Measurements from ENCODE around the gene ANKRD65.
"Not testable (repeated sequence)": the region's sequence is repeated elsewhere in the genome, so short reads cannot be mapped to it uniquely, and the experiment has no call there.

Gene ANKRD65

DNA sequence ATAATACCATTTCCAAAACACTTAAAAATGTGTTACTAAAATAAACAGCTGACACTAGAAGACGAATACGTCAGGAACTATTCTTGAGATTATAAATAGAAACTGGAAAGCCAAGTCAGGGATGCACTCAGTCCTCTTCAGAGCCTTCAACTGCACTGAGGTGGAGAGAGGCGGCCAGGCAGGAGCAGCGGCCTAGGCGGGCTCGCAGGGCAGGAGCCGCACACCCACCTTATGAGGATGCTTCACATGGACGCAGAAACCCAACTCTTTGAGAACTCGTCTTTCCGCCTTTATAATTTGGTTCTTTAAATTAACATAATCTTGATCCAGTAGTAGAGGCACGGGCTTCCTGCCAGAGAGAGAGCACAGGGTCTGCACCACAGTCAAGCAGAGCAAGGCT lies 25.9 kb downstream of the ANKRD65 start:
- Histone ChIP-seq H3K27ac (ENCODE audit: low read depth, low read length) (no peak overlapping the region), H3K4me1 (ENCODE audit: control insufficient read depth in 1 of 2, insufficient read depth in 2 of 2, low read length in 2 of 2) (peaks cover 14 to 16% of the 10 kb centered on the region in 2 donors), H3K27me3 (ENCODE audit: control insufficient read depth in 1 of 2, insufficient read depth in 2 of 2, low read length in 2 of 2) (no peaks in the 10 kb centered on the region), H3K4me3 (ENCODE audit: low read depth in 1 of 2, low read length in 2 of 2) (no peak overlapping the region), H3K36me3 (ENCODE audit: control insufficient read depth in 1 of 2, insufficient read depth in 2 of 2, low read length in 2 of 2) (peaks cover 49 to 66% of the 10 kb centered on the region in 2 donors), H3K9me3 (ENCODE audit: control insufficient read depth in 1 of 2, low read length in 2 of 2) (no peaks in the 10 kb centered on the region), H3K9ac (ENCODE audit: low read depth in 1 of 2, low read length in 2 of 2) (no peak overlapping the region)

DNA sequence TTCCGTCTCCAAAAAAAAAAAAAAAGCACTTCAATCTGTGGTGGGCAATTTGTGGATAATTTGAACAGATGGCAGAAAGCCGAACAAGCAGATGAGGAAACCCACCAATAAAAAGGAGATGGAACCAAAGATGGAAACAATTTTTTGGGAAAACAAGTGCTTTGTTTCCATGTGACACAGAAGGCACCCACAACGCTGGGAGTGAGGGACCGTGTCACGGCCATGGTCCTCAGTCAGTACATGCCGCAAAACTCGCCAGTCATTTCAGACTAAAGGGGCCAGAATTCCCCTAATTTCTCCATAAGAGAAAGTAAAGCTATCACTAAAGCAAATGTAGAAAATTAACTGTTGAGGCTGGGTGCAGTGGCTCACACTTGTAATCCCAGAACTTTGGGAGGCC lies 27.0 kb downstream of the ANKRD65 start:
- Histone ChIP-seq H3K9me3 (ENCODE audit: control insufficient read depth in 1 of 2, low read length in 2 of 2) (no peaks in the 10 kb centered on the region), H3K4me3 (ENCODE audit: low read depth in 1 of 2, low read length in 2 of 2) (no peak overlapping the region), H3K27ac (ENCODE audit: low read depth, low read length) (no peak overlapping the region), H3K9ac (ENCODE audit: low read depth in 1 of 2, low read length in 2 of 2) (no peak overlapping the region), H3K36me3 (ENCODE audit: control insufficient read depth in 1 of 2, insufficient read depth in 2 of 2, low read length in 2 of 2) (peaks cover 53 to 76% of the 10 kb centered on the region in 2 donors), H3K27me3 (ENCODE audit: control insufficient read depth in 1 of 2, insufficient read depth in 2 of 2, low read length in 2 of 2) (no peaks in the 10 kb centered on the region), H3K4me1 (ENCODE audit: control insufficient read depth in 1 of 2, insufficient read depth in 2 of 2, low read length in 2 of 2) (peaks cover 11 to 12% of the 10 kb centered on the region in 2 donors)

DNA sequence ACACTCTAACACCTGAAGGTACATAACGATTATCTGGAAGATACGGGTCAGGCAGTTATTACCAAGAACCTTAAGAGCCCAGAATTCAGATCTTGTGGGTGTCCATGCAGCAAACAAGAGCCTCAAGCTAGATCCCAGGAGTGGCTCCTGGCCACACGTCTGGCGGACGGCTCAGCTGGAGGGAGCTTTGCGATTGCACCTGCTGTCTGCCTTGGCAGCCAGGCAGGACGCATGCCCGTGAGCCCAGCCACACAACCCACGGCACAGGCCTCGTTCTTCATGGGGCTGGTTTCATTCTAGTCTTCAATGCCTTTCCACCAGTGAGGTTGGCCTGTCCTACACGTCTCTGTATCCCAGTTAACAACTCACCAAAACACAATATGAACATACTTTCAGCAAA lies 27.6 kb downstream of the ANKRD65 start:
- H3K4me3 ChIP-seq (ENCODE audit: low read depth in 1 of 2, low read length in 2 of 2) = no peak overlapping the region
- no peak overlapping the region for H3K27ac ChIP-seq (ENCODE audit: low read depth, low read length)
- H3K9me3 ChIP-seq (ENCODE audit: control insufficient read depth in 1 of 2, low read length in 2 of 2) = no peaks in the 10 kb centered on the region
- H3K9ac ChIP-seq (ENCODE audit: low read depth in 1 of 2, low read length in 2 of 2) = no peak overlapping the region
- peaks cover 53 to 81% of the 10 kb centered on the region in 2 donors for H3K36me3 ChIP-seq (ENCODE audit: control insufficient read depth in 1 of 2, insufficient read depth in 2 of 2, low read length in 2 of 2)
- peaks cover 11 to 12% of the 10 kb centered on the region in 2 donors for H3K4me1 ChIP-seq (ENCODE audit: control insufficient read depth in 1 of 2, insufficient read depth in 2 of 2, low read length in 2 of 2)
- H3K27me3 ChIP-seq (ENCODE audit: control insufficient read depth in 1 of 2, insufficient read depth in 2 of 2, low read length in 2 of 2) = no peaks in the 10 kb centered on the region

DNA sequence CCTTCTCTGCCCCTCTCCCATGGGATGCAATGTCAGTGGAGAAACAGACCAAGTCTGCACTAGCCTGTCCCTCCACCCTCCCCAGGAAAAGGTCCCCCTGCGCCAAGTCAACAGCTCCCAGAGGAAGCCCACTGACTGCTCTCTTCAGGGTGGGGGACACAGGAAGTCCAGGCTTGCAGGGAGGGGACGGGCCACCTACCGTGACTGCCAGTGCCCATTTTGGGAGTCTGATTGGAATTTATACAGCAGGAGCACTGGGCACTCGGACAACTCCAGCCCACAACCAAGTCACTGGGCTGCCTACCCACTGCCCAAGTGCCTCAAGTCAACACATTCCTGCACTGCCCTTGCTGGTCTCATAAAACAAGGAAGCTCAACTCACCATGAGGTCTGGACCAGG lies 28.1 kb downstream of the ANKRD65 start:
- peaks cover 8 to 9% of the 10 kb centered on the region in 2 donors for H3K4me1 ChIP-seq (ENCODE audit: control insufficient read depth in 1 of 2, insufficient read depth in 2 of 2, low read length in 2 of 2)
- H3K9ac ChIP-seq (ENCODE audit: low read depth in 1 of 2, low read length in 2 of 2) = no peak overlapping the region
- no peak overlapping the region for H3K4me3 ChIP-seq (ENCODE audit: low read depth in 1 of 2, low read length in 2 of 2)
- no peaks in the 10 kb centered on the region for H3K9me3 ChIP-seq (ENCODE audit: control insufficient read depth in 1 of 2, low read length in 2 of 2)
- H3K27me3 ChIP-seq (ENCODE audit: control insufficient read depth in 1 of 2, insufficient read depth in 2 of 2, low read length in 2 of 2) = no peaks in the 10 kb centered on the region
- no peak overlapping the region for H3K27ac ChIP-seq (ENCODE audit: low read depth, low read length)
- peaks cover 54 to 86% of the 10 kb centered on the region in 2 donors for H3K36me3 ChIP-seq (ENCODE audit: control insufficient read depth in 1 of 2, insufficient read depth in 2 of 2, low read length in 2 of 2)

DNA sequence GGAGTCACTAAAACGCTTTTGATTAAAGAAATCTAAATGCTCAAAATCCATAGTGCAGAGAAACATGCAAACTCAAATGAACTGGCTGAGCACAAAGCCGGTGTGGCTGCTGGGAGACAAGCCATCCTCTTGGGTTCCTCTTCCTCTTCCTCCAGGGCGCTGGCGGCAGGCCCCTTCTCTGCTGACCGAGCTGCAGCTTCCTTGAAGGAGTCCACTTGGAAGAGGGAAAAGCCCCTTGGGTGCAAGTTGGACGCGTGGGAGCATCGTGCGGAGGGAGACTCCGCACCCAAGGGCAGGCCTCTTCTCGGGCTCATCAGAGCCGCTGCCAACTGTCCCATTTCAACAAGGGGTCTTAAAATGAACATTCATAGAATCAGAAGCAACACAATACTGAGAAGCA lies 29.9 kb downstream of the ANKRD65 start:
- H3K9ac ChIP-seq (ENCODE audit: low read depth in 1 of 2, low read length in 2 of 2) = no peak overlapping the region
- H3K27me3 ChIP-seq (ENCODE audit: control insufficient read depth in 1 of 2, insufficient read depth in 2 of 2, low read length in 2 of 2) = no peaks in the 10 kb centered on the region
- H3K36me3 ChIP-seq (ENCODE audit: control insufficient read depth in 1 of 2, insufficient read depth in 2 of 2, low read length in 2 of 2) = peaks cover 59 to 92% of the 10 kb centered on the region in 2 donors
- H3K4me3 ChIP-seq (ENCODE audit: low read depth in 1 of 2, low read length in 2 of 2) = no peak overlapping the region
- no peaks in the 10 kb centered on the region for H3K9me3 ChIP-seq (ENCODE audit: control insufficient read depth in 1 of 2, low read length in 2 of 2)
- H3K4me1 ChIP-seq (ENCODE audit: control insufficient read depth in 1 of 2, insufficient read depth in 2 of 2, low read length in 2 of 2) = no peaks in the 10 kb centered on the region
- H3K27ac ChIP-seq (ENCODE audit: low read depth, low read length) = no peak overlapping the region

DNA sequence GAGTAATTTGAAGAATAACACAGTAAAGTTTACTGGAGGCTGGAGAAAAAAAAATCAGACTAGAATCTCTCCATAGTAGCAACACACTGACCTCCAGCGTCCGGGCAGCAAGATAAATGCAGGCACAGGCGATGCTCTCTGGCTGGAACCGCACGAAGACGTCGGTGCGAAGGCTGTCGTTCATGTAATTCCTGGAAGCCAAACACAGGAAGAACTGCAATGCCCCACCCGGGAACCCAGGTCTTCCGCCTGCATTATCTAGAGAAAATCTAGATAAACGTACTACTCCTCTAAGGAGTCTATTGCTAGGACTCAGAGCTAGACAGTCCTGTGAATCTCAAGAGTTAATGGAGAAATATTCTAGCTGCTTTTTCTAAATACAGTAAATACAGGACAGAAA lies 30.4 kb downstream of the ANKRD65 start:
- no peaks in the 10 kb centered on the region for H3K9me3 ChIP-seq (ENCODE audit: control insufficient read depth in 1 of 2, low read length in 2 of 2)
- no peaks in the 10 kb centered on the region for H3K4me1 ChIP-seq (ENCODE audit: control insufficient read depth in 1 of 2, insufficient read depth in 2 of 2, low read length in 2 of 2)
- H3K36me3 ChIP-seq (ENCODE audit: control insufficient read depth in 1 of 2, insufficient read depth in 2 of 2, low read length in 2 of 2) = peaks cover 64 to 95% of the 10 kb centered on the region in 2 donors
- no peak overlapping the region for H3K4me3 ChIP-seq (ENCODE audit: low read depth in 1 of 2, low read length in 2 of 2)
- H3K27me3 ChIP-seq (ENCODE audit: control insufficient read depth in 1 of 2, insufficient read depth in 2 of 2, low read length in 2 of 2) = no peaks in the 10 kb centered on the region
- H3K9ac ChIP-seq (ENCODE audit: low read depth in 1 of 2, low read length in 2 of 2) = no peak overlapping the region
- H3K27ac ChIP-seq (ENCODE audit: low read depth, low read length) = no peak overlapping the region

DNA sequence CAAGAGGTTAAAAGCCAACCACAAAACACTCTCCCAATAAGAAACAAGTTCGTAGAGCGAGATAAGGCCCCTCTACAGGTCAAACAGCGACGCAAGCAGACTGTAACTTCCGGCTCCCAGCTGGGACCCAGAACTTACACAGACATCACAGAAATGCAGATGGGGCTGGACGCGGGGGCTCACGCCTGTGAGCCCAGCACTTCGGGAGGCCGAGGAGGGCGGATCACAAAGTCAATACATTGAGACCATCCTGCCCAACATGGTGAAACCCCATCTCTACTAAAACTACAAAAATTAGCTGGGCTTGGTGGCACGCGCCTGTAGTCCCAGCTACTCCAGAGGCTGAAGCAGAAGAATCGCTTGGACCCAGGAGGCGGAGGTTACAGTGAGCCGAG lies 33.0 kb downstream of the ANKRD65 start:
- Histone ChIP-seq H3K4me3 (ENCODE audit: low read depth in 1 of 2, low read length in 2 of 2) (no peak overlapping the region), H3K4me1 (ENCODE audit: control insufficient read depth in 1 of 2, insufficient read depth in 2 of 2, low read length in 2 of 2) (no peaks in the 10 kb centered on the region), H3K27ac (ENCODE audit: low read depth, low read length) (no peak overlapping the region), H3K27me3 (ENCODE audit: control insufficient read depth in 1 of 2, insufficient read depth in 2 of 2, low read length in 2 of 2) (no peaks in the 10 kb centered on the region), H3K9ac (ENCODE audit: low read depth in 1 of 2, low read length in 2 of 2) (no peak overlapping the region), H3K9me3 (ENCODE audit: control insufficient read depth in 1 of 2, low read length in 2 of 2) (no peaks in the 10 kb centered on the region), H3K36me3 (ENCODE audit: control insufficient read depth in 1 of 2, insufficient read depth in 2 of 2, low read length in 2 of 2) (peaks cover 53 to 72% of the 10 kb centered on the region in 2 donors)

DNA sequence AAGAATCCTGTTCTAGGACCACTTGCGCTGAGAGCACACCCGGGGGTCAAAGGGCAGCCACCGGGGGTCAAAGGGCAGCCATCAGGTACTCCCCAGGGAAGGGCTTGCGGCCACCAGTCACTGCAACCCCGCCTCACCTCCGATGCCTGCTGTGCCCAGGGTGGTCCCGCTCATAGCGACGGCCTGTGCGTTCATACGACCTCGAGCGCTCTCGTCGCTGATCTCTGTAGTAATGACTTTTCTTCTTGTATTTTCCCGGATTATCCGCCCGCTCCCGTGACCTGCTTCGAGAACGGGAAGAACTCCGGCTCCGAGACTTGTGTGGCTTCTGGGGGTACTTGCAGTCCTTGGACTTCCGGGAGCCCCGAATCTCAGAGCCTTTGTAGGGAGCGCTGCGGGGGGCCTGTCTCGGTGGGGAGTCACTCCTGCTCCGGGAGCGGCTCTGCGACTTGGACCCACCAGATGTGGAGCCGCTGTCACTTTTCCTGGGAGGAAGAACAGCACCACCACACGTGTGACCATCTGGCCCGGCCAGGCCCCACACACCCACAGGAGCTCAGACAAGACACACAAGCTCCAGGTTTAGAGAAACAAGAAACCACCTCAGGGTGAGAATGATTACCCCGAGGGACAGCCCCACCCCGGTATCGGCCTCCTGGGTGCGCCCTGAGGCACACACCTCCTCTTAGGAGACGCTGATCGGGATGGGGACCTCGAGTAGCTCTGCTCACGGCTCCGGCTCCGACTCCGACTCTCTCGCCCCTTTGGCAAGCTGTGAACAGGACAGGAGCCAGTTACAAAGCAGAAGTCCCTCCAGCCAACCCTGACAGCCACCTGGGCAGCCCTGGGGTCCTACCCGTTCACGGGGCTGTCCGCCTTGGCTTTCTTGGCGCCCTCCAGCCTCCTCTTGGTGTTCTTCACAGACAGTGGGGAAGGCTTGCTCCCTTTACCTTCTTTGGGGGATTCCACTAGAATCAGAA lies 33.7 kb downstream of the ANKRD65 start:
- H3K9ac ChIP-seq (ENCODE audit: low read depth in 1 of 2, low read length in 2 of 2) = no peak overlapping the region
- no peak overlapping the region for H3K27ac ChIP-seq (ENCODE audit: low read depth, low read length)
- H3K4me1 ChIP-seq (ENCODE audit: control insufficient read depth in 1 of 2, insufficient read depth in 2 of 2, low read length in 2 of 2) = no peaks in the 10 kb centered on the region
- H3K4me3 ChIP-seq (ENCODE audit: low read depth in 1 of 2, low read length in 2 of 2) = no peak overlapping the region
- no peaks in the 10 kb centered on the region for H3K27me3 ChIP-seq (ENCODE audit: control insufficient read depth in 1 of 2, insufficient read depth in 2 of 2, low read length in 2 of 2)
- H3K9me3 ChIP-seq (ENCODE audit: control insufficient read depth in 1 of 2, low read length in 2 of 2) = no peaks in the 10 kb centered on the region
- H3K36me3 ChIP-seq (ENCODE audit: control insufficient read depth in 1 of 2, insufficient read depth in 2 of 2, low read length in 2 of 2) = peaks cover 46 to 66% of the 10 kb centered on the region in 2 donors

DNA sequence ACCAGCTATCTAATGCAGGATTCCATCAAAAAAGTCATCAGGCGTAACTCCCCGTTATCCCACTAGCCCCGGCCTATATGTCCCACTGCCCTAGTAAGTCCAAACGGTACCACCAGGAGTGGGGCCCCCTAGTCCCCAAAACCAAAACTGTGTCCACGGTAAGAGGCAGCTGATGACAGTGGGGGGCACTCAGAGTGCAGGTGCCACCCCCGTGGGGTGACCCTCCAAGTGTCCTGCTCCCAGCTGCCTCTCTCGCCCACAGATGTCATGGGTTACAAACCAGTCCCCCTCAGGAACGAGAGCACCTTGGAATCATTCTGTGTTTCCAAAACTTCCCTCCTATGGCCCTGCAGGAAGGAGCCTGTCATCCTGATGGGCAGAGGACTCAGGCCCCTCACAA lies 35.1 kb downstream of the ANKRD65 start:
- H3K36me3 ChIP-seq (ENCODE audit: control insufficient read depth in 1 of 2, insufficient read depth in 2 of 2, low read length in 2 of 2) = peaks cover 35 to 53% of the 10 kb centered on the region in 2 donors
- no peaks in the 10 kb centered on the region for H3K9me3 ChIP-seq (ENCODE audit: control insufficient read depth in 1 of 2, low read length in 2 of 2)
- H3K4me3 ChIP-seq (ENCODE audit: low read depth in 1 of 2, low read length in 2 of 2) = no peak overlapping the region
- no peaks in the 10 kb centered on the region for H3K4me1 ChIP-seq (ENCODE audit: control insufficient read depth in 1 of 2, insufficient read depth in 2 of 2, low read length in 2 of 2)
- H3K9ac ChIP-seq (ENCODE audit: low read depth in 1 of 2, low read length in 2 of 2) = no peak overlapping the region
- no peak overlapping the region for H3K27ac ChIP-seq (ENCODE audit: low read depth, low read length)
- H3K27me3 ChIP-seq (ENCODE audit: control insufficient read depth in 1 of 2, insufficient read depth in 2 of 2, low read length in 2 of 2) = no peaks in the 10 kb centered on the region

DNA sequence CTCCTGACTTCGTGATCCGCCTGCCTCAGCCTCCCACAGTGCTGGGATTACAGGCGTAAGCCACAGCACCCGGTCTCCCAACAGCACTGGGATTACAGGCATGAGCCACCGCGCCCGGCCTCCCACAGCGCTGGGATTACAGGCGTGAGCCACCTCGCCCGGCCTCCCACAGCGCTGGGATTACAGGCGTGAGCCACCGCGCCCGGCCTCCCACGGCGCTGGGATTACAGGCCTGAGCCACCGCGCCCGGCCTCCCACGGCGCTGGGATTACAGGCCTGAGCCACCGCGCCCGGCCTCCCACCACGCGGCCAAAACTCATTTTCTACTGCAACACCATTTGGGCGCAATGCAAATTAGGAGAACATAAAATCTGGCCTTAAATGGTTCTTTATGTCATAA lies 35.7 kb downstream of the ANKRD65 start:
- not testable (repeated sequence) for H3K9ac ChIP-seq (ENCODE audit: low read depth in 1 of 2, low read length in 2 of 2); H3K4me3 ChIP-seq (ENCODE audit: low read depth in 1 of 2, low read length in 2 of 2); H3K27me3 ChIP-seq (ENCODE audit: control insufficient read depth in 1 of 2, insufficient read depth in 2 of 2, low read length in 2 of 2); H3K4me1 ChIP-seq (ENCODE audit: control insufficient read depth in 1 of 2, insufficient read depth in 2 of 2, low read length in 2 of 2); H3K9me3 ChIP-seq (ENCODE audit: control insufficient read depth in 1 of 2, low read length in 2 of 2); H3K27ac ChIP-seq (ENCODE audit: low read depth, low read length)
- peaks cover 29 to 47% of the 10 kb centered on the region in 2 donors for H3K36me3 ChIP-seq (ENCODE audit: control insufficient read depth in 1 of 2, insufficient read depth in 2 of 2, low read length in 2 of 2)

Measured in duodenal mucosa (tissue), 2 donors.